ENCODE measurements around the gene KLK6.
"Not testable (repeated sequence)": the region's sequence is repeated elsewhere in the genome, so short reads cannot be mapped to it uniquely, and the experiment has no call there.

The KLK6 gene

DNA sequence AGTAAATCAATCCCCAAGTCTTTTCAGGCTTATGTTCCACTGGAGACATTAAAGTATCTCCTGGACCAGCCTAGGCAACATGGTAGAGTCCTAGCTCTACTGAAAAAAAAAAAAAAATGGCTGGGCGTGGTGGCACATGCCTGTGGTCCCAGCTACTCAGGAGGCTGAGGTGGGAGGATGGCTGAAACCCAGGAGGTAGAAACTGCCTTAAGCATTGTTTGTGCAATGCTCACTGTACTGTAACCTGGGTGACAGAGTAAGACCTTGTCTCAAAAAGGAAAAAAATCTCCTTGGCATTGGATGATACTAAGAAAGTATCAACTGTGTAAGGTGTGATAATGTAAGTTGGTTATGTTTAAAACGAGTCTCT lies 23.3 kb upstream of the KLK6 start:
- no peak for DNase-seq (ENCODE audit: low read depth in 2 of 2)

DNA sequence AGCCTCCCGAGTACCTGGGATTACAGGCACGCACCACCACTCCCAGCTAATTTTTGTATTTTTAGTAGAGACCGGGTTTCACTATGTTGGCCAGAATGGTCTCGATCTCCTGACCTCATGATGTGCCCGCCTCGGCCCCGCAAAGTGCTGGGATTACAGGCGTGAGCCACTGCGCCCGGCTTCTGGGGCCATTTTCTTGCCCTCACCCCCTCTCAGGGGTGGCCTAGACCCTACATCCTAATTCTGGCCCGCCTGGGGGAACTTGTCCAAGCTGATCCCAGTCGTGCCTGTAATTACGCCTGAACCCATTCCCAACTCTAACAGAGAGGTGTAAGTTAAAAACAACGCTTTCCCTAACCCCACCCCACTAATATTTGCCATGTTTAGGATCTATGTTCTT lies 15.0 kb upstream of the KLK6 start:
- DNase-seq (ENCODE audit: low read depth in 2 of 2) = not testable (repeated sequence)

DNA sequence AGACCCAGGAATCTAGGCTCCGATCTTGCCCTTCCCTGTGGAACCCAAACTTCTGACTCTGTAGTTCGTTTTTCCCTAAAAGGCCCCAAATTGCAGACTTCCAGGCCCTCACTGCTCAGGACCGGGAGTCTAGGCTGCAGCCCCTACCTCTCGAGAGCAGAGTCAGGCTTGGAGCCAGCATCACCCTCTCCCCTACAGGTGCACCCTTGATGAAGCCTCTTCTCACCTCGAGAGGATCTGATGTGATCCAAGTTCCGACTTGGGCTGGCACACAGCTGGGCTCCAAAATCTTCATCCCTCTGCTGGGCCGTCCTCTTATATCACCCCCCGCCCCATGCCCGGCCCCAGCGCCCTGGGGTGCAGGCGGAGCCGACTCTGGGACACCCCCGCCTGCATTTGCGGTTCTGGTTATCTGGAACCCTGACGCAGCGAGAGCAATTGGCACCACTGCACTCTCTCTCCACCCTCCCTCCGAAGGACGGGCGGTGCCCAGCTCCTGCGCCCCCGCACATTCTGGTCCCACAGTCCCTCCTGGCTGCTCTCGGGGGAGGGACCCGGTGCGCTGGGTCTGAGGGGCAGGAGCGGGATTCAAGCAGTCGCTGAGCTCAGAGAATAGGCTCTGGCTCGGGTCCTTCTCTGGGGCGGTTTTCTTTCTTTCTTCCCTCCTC lies 14.4 kb upstream of the KLK6 start, which contains the start of gene KLK7:
Gene KLK7, minus strand, starts transcription at position 293 of the 668 bp plus-strand sequence. CDS start 1,518 bp downstream, outside the sequence.
- no peak for DNase-seq (ENCODE audit: low read depth in 2 of 2)

DNA sequence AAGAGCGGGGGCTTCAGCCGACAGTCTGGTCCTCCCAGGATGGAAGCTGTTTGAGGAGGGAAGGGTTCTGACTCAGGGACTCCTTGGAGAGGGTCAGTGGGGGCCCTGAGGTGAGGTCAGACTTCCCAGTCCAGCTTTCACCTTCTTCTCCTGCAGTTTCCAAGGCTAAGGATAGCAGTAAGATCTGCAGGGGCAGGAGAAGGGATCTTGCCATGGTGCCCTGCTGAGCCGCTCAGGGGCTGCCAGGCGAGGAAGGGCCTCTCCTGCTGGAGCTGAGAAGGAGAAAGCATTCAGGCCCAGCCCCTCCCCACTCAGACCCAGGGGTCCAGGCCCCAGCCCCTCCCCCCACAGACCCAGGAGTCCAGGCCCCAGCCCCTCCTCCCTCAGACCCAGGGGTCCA lies 12.8 kb upstream of the KLK6 start:
- DNase-seq (ENCODE audit: low read depth in 2 of 2) = no peak

DNA sequence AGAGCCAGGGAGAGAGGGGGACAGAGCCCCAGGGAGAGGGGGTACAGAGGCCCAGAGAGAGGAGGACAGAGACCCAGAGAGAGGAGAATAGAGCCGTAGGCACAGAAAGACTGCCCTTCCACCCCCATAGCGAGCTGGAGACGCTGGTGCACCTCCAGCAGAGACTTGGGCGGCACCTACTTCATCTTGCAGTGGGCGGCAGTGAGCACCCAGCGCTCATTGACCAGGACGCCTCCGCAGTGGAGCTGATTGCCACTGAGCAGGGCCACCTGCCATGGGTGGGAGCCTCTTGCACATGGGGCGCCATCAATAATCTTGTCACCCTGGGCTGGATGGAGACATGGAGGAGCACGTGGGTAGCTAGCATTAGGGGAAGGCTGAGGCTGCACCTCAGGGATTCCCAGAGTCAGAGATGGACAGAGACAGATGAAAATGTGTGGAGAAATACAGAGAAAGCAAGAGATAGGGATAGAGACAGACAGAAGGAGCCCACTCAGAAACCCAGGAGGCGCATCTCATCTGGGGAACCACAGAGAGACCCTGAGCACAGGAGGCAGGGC lies 12.3 kb upstream of the KLK6 start:
- DNase-seq (ENCODE audit: low read depth in 2 of 2) = no peak

DNA sequence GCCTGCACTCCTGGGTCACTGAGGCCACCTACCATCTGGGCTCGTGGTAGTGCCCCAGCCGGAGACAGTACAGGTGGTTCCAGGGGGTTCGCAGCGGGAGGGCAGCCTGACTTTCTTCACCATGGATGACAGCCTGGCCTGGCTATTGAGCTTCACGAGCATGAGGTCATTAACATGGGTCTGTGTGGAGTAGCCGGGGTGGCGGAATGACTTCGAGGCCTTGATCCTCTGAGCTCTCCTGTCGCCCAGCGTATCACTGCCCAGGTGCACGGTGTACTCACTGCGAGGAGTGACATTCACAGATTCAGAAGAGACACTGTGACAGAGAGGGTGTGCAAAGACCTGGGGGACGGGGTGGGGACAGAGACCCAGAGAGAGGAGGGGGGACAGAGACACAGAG lies 10.8 kb upstream of the KLK6 start:
- no peak for DNase-seq (ENCODE audit: low read depth in 2 of 2)

DNA sequence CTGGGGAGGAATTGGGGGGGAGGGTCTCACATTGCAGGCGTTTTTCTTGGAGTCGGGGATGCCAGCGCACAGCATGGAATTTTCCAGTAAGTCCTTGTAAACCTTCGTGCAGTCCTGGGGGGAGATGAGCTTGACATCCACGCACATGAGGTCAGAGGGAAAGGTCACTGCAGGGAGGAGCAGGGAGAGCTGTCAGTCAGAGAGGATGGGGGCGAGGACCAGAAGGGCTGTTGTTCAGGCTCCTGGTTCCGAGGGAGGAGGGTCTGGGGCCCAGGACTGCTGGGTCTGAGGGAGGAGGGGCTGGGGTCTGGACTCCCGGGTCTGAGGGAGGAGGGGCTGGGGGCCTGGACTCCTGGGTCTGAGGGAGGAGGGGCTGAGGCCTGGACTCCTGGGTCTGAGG lies 10.4 kb upstream of the KLK6 start:
- DNase-seq (ENCODE audit: low read depth in 2 of 2) = no peak

DNA sequence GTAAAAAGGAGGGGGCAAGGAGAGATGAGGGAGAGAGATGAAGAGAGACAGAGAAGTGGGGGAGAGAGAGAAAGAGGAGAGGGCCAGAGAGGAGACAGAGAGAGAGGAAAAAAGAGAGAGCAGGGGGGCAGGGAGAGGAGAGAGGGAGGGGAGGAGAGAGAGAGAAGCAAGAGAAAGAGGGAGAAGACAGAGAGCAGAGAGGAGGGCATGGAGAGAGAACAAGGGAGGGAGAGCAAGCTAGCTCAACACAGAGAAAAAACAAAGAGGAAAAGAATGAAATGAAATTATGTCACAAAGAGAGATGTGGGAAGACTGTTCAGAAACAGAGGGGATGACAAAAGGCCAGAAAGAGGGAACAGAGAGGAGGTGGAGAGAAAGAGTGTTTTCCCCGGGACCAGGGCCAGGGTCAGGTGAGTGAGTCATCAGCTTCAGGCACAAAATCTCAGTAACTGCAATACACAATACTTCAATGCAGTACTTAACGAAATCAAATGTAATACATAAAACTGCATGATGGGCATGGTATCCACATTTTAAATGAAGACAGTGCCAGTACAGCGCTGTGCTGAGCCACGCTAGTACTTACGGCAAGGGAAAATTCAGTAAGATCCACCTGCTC lies 9.5 kb upstream of the KLK6 start:
- no peak for DNase-seq (ENCODE audit: low read depth in 2 of 2)

DNA sequence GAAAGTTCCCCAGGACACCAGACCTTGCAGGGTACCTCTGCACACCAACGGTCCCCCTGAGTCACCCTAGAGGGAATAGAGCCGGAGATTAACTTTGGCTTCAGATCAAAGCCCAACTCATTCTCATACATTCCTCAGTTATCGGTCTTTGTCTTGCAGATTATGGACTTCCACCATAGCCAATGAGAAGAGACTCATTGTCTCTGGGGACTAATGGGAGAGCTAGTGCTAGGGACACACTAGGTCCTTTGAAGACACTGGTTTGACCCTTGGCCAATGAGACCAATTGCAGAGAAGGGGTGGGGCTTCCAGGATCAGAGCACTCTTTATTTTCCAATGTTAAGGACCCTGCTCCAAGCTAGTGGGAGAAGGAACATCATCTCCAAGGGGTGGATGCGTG lies 8.2 kb upstream of the KLK6 start:
- DNase-seq (ENCODE audit: low read depth in 2 of 2) = no peak

DNA sequence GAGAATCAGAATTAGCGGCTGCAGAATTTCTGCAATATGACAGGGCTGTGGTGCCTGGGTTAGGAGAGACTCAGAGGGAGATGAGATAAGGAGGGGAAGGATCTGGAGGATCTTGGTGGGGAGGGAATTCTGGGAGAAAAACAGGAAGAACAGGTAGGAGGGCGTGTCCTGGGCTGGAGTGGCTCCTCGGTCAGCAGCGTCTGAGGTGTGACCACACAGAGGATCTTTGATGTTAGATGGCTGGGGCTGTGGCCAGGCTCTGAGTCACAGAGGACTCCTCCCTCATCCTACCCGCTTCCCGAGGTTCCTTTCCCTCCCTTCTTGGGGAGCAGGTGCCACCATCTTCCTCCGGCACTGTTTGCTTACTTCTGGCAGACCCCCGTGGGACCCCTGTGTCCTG lies 6.4 kb upstream of the KLK6 start:
- no peak for DNase-seq (ENCODE audit: low read depth in 2 of 2)

DNA sequence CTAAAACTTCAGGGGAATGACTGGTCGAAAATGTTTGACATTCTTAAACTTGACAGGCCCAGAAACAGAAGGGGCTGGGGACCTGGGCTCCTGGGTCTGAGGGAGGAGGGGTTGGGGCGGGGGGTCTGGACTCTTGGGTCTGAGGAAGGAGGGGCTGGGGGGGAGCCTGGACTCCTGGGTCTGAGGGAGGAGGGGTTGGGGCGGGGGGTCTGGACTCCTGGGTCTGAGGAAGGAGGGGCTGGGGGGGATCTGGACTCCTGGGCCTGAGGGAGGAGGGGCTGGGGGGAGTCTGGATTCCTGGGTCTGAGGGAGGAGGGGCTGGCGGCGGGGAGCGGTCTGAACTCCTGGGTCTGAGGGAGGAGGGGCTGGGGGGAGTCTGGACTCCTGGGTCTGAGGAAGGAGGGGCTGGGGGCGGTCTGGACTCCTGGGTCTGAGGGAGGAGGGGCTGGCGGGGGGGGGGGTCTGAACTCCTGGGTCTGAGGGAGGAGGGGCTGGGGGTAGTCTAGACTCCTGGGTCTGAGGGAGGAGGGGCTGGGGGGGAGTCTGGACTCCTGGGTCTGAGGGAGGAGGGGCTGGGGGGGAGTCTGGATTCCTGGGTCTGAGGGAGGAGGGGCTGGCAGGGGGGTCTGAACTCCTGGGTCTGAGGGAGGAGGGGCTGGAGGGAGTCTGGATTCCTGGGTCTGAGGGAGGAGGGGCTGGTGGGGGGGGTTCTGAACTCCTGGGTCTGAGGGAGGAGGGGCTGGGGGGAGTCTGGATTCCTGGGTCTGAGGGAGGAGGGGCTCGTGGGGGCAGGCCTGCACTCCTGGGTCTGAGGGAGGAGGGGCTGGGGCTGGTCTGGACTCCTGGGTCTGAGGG lies 5.5 kb upstream of the KLK6 start:
- no peak for DNase-seq (ENCODE audit: low read depth in 2 of 2)

DNA sequence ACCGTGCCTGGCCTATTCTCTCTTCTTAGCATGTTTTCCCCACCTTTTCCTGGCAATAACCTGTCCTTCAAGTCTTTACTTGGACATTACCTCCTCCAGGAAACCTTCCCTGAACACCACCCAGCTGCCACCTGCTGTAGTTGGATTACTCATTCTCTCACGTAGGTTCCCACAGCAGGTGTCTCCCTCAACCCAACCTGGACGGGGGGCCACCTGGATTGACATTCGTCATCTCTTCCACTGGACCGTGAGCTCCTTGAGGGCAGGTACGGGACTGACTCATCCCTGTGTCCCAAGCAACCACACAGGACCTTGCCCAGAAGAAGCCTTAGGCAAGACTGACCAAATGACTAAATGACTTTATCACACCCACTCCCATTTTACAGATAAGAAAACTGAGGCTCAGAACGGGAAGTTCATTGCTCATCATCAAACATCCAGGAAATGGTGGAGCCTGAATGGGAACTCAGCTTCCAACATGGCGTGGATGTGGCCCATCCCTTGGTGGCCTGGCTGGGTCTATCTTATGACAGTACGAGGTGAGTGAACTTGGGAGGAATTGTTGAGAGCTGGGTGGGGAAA lies 3.5 kb upstream of the KLK6 start:
- DNase-seq (ENCODE audit: low read depth in 2 of 2) = no peak

DNA sequence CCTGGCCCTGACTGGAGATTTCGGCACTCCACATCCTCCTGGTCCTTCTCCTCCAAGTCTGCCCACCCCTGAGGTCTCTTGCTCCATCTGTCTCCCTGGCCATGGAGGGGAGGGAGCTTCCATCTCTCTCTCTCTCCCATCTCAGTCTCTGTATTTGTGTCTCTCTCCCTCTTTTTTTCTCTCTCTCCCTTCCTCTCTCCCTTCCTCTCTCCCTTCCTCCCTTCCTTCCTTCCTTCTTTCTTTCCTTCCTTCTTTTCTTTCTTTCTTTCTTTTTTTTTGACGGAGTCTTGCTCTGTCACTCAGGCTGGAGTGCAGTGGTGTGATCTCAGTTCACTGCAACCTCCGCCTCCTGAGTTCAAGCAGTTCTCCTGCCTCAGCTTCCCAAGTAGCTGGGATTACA lies 419 bp upstream of the KLK6 start:
- DNase-seq (ENCODE audit: low read depth in 2 of 2) = not testable (repeated sequence)

DNA sequence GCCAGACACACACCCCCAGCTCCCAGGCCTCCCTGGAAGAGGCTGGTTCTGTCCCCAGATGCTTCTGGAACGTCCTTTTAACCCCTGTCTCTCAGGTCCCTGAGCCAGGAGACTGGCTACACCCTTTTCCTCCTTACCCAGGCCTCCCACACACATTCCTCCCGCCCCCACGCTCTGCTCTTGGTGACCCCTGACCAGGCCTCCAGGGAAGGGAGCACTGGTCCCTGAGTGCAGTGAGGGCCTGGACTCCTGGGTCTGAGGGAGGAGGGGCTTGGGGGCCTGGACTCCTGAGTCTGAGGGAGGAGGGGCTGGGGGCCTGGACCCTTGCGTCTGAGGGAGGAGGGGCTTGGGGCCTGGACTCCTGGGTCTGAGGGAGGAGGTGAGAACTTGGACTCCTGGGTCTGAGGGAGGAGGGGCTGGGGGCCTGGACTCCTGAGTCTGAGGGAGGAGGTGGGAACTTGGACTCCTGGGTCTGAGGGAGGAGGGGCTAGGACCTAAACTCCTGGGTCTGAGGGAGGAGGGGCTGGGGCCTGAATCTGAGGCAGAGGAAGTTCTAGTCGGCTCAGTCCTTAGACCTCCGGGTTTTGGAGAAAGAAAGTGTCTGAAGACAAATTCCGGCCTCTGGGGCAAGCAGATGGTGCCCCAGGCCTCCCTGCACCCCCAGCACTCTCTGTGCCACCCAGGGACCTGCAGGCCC lies 527 bp downstream of the KLK6 start:
- DNase-seq (ENCODE audit: low read depth in 2 of 2) = no peak

DNA sequence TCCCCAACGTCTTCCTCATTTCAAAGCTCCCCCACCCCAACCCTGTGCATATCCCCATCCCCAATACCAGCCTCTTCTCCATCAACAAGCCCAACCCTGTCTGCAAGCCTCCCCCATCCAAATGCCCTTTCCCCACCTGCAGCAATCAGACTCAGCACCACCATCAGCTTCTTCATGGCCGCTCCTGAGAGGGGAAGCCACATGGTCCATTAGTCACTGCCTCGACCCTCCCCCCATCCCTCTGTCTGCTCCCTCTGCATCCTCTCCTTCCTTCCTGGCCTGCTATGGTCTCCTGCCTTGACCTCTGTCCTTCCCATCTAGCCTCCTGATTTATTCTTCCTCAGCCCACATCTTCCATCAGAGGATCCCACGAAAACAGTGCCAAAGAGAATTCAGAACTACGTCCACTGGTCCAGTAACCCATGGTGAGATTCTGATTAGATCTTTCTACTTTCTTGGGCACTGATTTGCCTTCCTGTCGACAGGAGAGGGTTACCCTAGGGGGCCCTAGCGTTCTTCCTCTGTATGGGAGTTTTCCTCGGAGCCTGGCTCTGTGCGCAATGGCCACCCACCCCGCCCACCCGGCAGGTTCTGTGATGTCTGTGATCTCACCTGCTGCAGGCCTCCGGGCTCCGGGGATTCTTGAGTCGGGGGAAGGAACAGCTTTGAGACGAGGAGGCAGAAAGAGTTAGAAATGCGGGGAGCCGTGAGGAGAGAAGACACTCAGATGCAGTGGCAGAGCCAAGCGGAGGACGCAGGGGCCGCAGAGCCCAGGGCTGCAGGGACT lies 1.3 kb downstream of the KLK6 start:
- DNase-seq (ENCODE audit: low read depth in 2 of 2) = no peak

DNA sequence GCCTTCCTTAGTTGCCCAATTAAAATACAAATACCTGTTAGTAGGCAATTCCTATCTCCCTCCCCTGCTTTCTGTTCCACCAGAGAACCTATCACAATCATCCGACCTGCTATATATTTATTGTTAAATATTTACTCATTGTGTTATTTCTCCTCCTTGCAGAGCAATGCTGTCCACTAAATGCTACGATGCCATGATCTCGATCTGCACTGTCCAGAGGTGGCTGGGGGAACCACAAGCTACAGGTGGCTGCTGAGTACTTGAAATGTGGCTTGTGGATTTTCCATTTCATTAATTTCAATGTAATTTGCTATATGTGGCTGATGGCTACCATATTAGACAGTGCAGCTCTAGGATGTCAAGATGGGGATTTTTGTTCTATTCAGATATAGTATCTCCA lies 5.1 kb downstream of the KLK6 start:
- DNase-seq (ENCODE audit: low read depth in 2 of 2) = no peak

DNA sequence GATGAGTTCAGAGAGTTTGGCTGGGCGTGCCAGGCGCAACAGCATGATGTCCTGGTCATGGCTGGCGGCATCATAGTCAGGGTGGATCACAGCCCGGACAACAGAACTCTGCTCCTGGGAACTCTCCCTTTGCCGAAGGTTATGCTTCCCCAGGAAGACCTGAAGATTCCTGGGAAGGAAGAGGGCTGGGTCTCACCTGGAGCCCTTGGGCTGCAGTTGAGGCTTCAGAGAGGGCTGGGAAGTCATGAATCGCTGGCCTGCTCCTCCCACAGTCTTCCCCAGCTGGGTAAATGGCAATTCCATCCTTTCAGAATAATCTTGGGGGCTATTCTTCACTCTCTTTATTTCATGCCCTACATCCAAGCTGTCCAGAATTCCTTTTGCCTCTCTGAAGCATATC lies 6.0 kb downstream of the KLK6 start:
- no peak for DNase-seq (ENCODE audit: low read depth in 2 of 2)

DNA sequence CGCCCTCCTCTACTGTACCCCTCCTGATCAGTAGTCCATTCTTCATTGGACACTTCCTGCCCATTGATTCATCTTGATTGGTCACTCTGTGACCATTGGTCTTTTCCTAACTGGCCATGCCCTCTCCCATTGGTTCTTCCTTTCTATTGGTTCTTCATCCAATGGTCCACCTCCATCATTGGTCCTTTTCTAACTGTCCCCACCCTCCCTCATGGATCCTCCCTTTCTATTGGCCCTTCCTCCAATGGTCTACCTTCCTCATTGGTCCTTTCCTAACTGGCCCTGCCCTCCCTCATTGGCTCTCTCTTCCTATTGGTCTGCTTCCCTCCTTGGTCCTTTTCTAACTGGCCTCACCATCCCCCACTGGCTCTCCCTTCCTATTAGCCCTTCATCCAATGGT lies 7.1 kb downstream of the KLK6 start:
- DNase-seq (ENCODE audit: low read depth in 2 of 2) = no peak

DNA sequence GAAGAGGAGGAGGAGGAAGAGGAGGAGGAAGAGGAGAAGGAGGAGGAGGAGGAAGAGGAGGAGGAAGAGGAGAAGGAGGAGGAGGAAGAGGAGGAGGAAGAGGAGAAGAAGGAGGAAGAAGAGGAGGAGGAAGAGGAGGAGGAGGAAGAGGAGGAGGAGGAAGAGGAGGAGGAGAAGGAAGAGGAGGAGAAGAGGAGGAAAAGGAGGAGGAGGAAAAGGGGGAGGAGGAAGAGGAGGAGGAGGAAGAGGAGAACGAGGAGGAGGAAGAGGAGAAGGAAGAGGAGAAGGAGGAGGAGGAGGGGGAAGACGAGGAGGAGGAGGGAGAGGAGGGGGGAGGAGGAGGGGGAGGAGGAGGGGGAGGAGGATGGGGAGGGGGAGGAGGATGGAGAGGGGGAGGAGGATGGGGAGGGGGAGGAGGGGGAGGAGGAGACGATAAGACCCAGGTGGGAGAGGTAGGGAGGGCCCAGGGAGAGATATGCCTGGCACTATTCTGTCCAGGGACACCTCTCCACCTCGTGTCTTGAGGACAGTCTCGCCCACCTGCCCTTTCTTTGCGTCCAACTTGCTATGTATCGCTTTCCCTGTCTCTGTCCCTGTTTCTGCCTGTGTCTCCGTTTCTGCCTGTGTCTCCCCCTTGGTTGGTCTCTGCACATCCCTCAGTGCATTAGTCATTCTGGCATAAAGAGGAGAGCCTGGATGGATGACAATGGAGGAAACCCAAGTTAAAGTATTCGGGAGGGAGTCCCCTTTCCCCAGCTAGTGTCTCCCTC lies 9.5 kb downstream of the KLK6 start:
- no peak for DNase-seq (ENCODE audit: low read depth in 2 of 2)

DNA sequence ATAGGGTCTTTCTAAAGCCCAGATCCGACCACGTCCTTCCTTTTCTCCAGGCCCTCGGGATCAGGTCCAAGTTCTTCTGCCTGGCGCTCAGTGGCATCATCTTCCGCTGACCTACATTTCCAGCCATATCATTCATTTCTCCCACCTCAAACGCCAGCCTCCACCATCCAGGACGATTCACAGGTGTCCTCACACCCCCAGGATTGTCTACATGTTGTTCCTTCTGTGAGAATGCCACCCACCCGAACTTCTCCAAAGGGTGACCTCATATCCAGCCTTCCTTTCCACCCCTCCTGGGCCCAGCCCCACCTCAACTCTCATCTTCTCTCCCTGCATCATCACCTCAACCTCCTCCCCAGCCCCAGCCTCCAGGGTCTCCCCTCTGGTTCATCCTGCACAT lies 11.8 kb downstream of the KLK6 start:
- no peak for DNase-seq (ENCODE audit: low read depth in 2 of 2)

Measured in stimulated activated CD4-positive, alpha-beta T cell treated with anti-CD3 and anti-CD28 coated beads, Interleukin-1b, Interleukin-23, amount 100 ng/mL, for 1 hour (primary cell).